ENCODE data around the gene TJP3.

Gene TJP3

DNA sequence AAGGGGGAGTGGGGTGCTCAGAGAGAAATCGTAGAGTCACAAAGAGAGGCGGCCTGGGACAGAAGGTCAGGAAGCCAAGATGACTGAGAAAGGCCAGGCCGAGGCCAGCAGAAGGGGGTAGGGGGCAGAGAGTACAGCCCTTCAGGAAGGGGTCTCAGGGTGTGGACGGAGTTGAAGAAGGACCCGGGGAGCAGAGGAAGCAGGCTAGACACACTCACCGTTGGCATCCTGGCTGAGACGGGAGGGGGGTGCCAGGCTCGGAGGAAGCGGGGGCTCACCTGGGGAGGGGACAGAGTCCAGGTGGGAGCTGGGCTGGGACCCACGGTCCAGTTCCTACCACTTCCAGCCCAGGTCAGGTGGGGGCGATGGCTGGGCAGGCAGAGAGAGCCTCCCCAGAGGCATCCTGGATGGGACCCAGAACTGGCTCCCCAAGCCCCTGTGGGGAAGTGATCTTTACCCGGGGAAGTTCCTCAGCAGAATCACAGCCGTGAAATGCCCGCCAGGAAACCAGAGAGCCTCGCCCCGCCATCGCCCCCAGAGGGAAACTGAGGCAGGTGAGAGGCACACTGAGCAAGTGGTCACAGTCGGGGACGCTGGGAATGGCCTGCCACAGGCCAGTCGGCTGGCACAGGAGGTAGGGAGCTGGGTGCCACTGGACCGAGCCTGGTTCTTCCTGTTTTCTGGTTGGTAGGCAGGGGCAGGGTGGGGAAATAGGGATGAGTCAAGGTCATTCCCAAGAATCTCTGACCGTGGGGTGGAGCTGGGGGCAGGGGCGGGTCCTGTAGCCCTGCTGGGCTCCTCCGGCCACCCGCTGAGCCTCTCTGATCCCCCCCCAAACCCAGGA lies 76.6 kb downstream of the TJP3 start:
- DNase-seq (ENCODE audit: low read depth), result no peak

DNA sequence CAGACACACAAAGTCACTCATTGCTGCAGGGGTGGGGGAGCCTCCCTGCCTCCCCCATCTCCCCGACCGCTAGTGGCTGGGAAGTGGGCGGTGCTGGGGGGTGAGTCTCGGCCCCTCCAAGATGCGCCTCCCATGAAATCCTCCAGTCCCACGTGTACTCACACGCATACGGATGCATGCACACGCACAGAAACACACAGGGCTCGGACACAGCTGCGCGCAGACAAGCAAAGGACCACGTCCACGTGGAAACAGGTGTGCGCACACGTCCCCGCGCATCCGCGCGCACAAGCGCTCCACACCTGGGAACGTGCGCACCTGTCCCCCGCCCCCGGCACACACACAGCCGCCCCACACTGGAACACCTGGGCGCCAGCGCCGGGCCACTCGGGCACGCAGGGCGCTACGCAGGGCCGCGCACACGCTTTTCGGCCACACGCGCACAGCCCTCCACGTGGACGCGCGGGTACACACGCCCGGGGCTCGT lies 77.3 kb downstream of the TJP3 start:
- no peak for DNase-seq (ENCODE audit: low read depth)

DNA sequence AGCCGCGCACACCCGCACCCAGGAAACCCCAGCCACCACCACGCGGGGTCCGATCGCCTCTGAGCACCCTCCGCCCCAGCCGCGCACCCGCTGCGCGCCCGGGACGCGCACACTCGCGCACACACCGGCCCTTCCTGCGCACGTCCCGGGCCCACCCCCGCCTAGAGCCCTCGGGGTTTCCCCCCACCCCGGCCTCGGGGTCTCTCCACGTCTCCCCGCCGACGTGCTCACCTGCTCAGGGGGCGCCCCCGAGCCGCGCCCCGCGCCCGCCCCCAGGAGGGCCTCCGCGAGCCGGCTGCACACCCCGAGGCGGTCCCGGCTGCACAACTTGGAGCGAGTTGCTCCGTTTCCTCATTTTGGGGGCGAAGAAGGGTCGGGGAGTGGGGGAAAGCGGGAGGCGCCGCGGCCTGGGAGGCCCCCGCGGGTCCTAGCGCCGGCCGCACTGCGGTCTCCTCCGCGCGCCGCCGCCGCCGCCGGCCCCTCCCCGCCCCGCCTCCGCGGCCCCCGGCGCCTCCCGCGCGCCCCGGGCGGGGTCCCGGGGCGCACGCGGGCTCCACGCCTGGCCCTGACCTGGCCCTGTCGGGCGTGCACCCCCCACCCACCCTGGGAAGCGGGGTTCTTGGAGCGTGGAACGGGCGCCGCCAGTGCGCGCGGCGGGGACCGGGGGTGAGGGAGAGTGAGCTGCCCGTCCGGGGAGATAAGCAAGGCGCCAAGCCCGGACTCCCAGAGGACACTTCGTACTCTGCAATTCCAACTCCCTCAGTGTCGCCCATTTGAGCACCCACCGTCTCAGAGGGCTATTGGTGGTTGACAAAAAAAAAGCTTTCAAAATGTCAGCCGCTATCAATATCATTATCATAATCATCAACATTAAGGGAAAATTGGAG lies 78.0 kb downstream of the TJP3 start, which contains the start of gene MATK:
Gene MATK, minus strand, starts transcription at position 444 of the 887 bp plus-strand sequence. CDS start 1,246 bp downstream, outside the sequence.
- no peak for DNase-seq (ENCODE audit: low read depth)

DNA sequence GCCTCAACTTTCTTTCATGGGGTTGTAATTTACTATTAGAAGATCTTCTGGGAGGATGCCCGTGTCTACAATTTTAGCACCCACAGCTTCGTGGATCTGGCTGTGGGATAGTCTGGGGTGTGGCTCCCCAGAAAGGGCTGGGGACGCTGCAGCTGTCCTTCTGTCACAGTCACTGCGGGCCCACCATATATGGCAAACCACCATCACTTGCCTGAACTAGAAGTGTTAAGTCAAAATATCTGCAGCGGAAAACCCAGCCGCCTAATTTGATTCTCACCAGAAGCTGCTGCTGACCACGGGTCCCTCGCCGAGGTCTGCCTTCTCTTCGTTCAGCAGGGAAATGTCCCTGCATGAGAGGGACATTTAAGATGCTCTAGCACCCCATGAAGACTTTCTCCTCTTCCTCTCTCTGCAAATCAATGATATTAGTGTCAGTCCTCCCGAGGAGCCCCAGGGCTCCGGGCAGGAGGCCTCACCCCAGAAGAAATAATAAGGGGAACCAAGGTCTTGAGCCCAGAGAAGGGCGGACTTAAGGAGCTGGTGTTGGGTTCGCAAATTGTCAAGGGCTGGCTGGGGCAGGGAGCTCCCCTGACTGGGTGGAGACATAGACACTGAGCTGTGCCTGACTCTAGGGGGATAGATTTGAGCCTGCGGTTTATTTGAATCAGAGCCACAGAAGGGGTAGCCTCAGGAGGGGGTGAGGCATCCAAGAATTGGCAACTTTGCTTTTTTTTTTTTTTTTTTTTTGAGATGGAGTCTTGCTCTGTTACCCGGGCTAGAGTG lies 81.0 kb downstream of the TJP3 start:
- DNase-seq (ENCODE audit: low read depth), result no peak

DNA sequence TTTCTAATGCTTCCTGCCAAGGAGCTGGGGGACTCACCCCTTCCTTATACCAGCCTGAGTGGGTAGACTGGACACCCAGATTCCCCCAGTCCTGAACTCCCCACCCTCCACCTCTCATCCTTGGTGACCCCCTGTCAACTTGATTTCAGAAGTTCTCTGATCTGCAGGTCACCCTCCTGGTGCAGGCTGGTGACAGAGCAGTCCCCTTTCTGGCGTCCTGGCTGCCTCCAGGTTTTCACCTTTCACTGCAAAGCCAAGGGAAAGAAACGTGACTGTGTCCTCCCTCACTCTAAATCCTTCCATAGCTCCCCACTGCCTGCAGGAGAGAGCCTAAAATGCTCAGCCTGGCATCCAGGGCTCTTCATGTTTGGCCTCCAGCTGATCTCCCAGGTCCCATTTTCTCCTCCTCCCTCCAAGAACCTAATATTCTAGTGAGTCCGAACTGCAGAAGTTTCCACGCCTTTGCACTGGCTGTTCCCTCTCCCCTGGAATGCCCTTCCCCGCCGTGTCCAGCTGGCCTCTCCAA lies 82.1 kb downstream of the TJP3 start:
- no peak for DNase-seq (ENCODE audit: low read depth)

DNA sequence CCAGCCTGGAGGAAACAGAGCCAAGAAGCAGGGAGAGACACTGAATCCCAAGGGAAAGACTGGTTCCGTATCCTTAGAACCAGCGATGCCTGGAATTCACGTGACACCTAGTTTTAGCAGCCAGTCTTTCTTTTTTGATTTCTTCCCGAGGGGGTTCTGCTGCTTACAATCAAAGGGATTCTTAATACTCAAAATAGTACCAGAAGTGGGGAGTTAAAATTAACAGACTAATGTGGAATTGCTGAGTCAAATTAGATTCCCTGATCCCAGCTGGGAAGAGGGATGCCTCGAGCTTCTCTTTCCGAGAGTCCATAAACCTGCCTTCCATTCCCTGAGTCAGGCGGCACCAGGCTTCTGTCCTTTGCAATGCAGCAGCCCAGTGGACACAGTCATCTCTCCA lies 82.8 kb downstream of the TJP3 start:
- no peak for DNase-seq (ENCODE audit: low read depth)

DNA sequence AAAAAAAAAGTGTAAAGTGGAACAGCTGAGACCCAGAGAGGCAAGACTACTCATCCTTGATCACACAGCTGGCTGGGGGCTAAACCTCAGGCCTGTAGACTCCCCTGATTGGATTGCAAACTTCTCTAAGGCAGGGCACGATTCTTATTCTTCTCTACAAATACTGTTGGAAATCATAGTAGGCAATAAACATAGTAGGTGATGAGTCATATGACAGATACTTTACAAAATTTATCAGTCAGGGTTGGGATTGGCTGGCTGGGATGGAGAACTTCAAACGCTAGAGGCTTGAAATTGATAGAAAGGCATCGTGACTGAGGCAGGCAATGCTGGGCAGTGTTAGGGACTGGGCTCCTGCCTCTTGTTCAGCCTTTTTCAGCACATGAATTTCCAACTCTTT lies 83.9 kb downstream of the TJP3 start:
- DNase-seq (ENCODE audit: low read depth), result no peak

DNA sequence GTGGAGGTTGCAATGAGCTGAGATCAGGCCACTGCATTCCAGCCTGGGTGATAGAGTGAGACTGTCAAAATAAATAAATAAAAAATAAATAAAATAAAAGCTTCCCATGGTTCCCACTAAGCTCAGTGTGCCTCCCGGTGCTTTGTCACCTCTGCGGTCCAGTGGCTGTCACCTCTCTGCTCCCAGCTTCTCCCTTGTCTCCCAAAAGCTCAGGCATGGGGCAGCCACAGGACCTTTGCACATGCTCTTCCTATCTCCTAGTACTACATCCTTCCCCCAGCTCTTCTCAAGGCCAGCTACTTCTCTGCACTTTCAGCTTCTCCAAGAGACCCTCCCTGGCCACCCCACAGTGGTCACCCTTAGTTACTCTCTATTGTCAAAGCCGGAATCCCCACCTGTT lies 85.6 kb downstream of the TJP3 start:
- no peak for DNase-seq (ENCODE audit: low read depth)

DNA sequence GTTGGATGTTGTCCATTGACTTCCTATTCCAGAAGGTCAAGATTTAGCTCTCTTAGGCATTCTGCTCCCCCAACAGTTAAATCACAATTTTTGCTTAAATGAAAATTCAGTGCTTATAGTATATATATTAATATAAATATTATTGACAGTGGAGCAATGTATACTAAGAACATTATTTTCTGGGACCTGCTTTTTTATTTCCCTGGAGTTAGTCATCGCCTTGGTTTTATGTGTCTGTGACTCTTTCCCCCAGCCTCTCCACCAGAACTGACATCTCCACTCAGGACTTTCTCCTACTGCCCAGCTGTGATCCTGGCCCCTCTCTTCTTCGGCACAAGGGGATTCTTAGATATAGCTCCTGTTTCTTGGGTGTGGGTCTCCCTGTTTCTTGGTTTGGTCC lies 88.2 kb downstream of the TJP3 start:
- DNase-seq (ENCODE audit: low read depth), result no peak

DNA sequence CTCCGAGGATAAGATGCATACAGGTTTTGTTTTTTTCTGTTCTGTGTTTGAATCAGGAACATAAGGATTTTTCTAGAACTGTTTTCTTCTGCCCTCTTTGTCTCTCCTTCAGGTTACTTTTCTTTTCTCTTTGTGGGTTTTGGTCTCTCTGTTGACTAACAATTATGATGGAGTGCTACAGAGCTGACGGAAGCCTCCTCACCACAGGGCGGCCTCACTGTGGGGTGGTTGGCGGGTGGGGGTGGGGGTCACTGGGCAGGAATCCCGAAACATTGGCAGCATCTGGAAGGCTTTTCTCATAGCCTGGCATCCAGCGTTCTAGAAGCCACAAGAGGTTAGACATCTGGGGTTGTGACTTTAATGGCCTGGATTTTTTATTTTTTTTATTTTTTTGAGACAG lies 90.0 kb downstream of the TJP3 start:
- no peak for DNase-seq (ENCODE audit: low read depth)

Data from T-helper 22 cell (primary cell).